ENCODE data around the gene TM9SF3. TPM values are rescaled to one million over a fixed set of nuclear protein-coding genes. Genes with fewer than 3 reads are reported as not detected.
"Not testable (repeated sequence)": the region's sequence is repeated elsewhere in the genome, so short reads cannot be mapped to it uniquely, and the experiment has no call there.

The TM9SF3 gene
- total RNA-seq, 6 experiments from 2014 or later, result 195 to 235 (median 208) TPM

DNA sequence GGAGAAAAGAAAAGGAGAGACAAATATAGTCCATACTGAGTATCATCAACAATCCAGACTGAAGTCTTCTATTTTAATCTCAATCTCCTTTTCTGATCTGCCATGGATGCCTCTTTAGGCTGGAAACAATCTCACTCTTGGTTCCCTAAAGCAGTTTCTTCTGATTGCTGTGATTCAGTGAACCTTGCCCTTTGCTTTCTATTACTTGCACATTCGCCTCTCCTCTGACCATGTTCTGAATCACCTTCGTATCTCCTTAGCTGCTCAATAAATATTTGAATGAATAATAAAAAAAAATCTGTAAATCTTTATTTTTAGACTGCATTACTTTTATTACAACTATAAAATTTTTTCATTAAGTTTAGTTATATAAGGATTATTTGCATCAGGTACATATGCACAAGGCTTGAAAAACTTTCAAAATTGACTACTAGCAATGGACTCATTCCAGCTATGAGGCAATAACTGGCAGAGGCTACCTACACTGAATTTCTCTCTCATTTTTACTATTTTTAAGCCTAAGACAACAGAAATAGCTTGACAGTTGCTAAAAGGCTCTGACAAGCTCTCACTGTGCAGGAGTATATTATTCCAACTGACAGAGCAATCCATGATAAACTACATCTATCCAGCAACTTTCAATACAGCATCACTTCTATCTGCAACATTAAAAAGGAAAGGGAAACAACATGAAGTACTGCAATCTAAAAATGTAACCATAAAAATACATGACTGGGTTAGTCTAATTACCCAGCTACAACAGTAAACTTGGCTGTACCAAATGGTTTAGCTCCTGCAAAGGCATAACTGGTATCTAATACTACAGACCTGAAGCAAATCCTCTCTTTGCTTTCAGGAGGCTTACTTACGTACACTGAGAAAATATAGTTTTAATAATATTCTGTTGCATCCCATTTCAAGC, 25.6 kb downstream of the TM9SF3 start:
- TF ChIP-seq, protein P1, sequence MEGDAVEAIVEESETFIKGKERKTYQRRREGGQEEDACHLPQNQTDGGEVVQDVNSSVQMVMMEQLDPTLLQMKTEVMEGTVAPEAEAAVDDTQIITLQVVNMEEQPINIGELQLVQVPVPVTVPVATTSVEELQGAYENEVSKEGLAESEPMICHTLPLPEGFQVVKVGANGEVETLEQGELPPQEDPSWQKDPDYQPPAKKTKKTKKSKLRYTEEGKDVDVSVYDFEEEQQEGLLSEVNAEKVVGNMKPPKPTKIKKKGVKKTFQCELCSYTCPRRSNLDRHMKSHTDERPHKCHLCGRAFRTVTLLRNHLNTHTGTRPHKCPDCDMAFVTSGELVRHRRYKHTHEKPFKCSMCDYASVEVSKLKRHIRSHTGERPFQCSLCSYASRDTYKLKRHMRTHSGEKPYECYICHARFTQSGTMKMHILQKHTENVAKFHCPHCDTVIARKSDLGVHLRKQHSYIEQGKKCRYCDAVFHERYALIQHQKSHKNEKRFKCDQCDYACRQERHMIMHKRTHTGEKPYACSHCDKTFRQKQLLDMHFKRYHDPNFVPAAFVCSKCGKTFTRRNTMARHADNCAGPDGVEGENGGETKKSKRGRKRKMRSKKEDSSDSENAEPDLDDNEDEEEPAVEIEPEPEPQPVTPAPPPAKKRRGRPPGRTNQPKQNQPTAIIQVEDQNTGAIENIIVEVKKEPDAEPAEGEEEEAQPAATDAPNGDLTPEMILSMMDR (IDR thresholded peaks at IDR 0.05), result no peak
- H3K27me3 Mint-ChIP-seq (ENCODE audit: insufficient read depth), result no peaks in the 10 kb centered on the region
- peaks cover 33% of the 10 kb centered on the region for H3K4me1 Mint-ChIP-seq (ENCODE audit: low read depth)
- H3K9me3 Mint-ChIP-seq, result no peaks in the 10 kb centered on the region
- peak overlapping the region; percentile 40 for H3K27ac Mint-ChIP-seq
- no peak overlapping the region for H3K4me3 Mint-ChIP-seq
- no peak for DNase-seq
- peaks cover 30% of the 10 kb centered on the region for H3K36me3 Mint-ChIP-seq (ENCODE audit: low read depth)

- DNase-seq, result no peak
- Mint-ChIP-seq H3K27me3 (ENCODE audit: insufficient read depth) (no peaks in the 10 kb centered on the region), H3K9me3 (no peaks in the 10 kb centered on the region), H3K4me3 (no peak overlapping the region), H3K36me3 (ENCODE audit: low read depth) (peaks cover 30% of the 10 kb centered on the region), H3K4me1 (ENCODE audit: low read depth) (peaks cover 26% of the 10 kb centered on the region), H3K27ac (peak overlapping the region; percentile 1; the same call in 1 of the 2 replicates)
- TF ChIP-seq, protein P1 (IDR thresholded peaks at IDR 0.05), result no peak
Observed at GRCh38 chr10:96560489-96560888, 26.3 kb downstream of the TM9SF3 start.

- Mint-ChIP-seq H3K9me3 (no peaks in the 10 kb centered on the region), H3K27me3 (ENCODE audit: insufficient read depth) (no peaks in the 10 kb centered on the region), H3K4me1 (ENCODE audit: low read depth) (peaks cover 8% of the 10 kb centered on the region), H3K27ac (no peak overlapping the region), H3K36me3 (ENCODE audit: low read depth) (peaks cover 31% of the 10 kb centered on the region), H3K4me3 (no peak overlapping the region)
- DNase-seq, result peak; percentile 25
- TF ChIP-seq, protein P1 (IDR thresholded peaks at IDR 0.05), result peak; percentile 68
Observed at GRCh38 chr10:96556003-96556402, 30.8 kb downstream of the TM9SF3 start.

DNA sequence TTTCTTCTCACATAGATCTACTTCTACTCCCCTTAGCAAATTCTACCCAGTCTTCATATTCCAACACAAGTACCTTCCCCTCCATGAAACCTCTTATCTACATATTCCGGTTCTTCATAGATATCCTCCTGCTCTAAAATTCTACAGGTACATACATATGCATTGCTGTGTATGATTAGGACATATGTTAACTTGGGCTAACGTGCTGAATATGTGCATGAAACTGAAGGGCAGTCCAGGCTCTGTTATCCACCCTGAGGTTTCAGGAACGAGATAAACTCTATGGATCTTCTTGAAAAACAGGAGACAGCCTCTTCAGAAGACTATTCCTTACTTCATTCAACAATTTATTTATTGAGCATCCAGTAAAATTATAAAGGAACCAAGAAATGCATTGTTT, 31.5 kb downstream of the TM9SF3 start:
- no peaks in the 10 kb centered on the region for H3K9me3 Mint-ChIP-seq
- no peaks in the 10 kb centered on the region for H3K27me3 Mint-ChIP-seq (ENCODE audit: insufficient read depth)
- DNase-seq, result no peak
- no peak overlapping the region for H3K27ac Mint-ChIP-seq
- TF ChIP-seq, protein P1 (IDR thresholded peaks at IDR 0.05), result no peak
- peaks cover 25% of the 10 kb centered on the region for H3K36me3 Mint-ChIP-seq (ENCODE audit: low read depth)
- peaks cover 2% of the 10 kb centered on the region for H3K4me1 Mint-ChIP-seq (ENCODE audit: low read depth)
- H3K4me3 Mint-ChIP-seq, result no peak overlapping the region

- Mint-ChIP-seq H3K9me3 (no peaks in the 10 kb centered on the region), H3K4me3 (no peak overlapping the region), H3K27me3 (ENCODE audit: insufficient read depth) (no peaks in the 10 kb centered on the region), H3K4me1 (ENCODE audit: low read depth) (no peaks in the 10 kb centered on the region), H3K36me3 (ENCODE audit: low read depth) (peaks cover 37% of the 10 kb centered on the region), H3K27ac (0 out of 2 replicates have a peak overlapping the region, but pooled peaks have one; percentile 23)
- DNase-seq, result no peak
- TF ChIP-seq, protein P1 (IDR thresholded peaks at IDR 0.05), result no peak
Observed at GRCh38 chr10:96548589-96548988, 38.2 kb downstream of the TM9SF3 start.

- H3K27ac Mint-ChIP-seq; H3K27me3 Mint-ChIP-seq (ENCODE audit: insufficient read depth); H3K4me3 Mint-ChIP-seq; H3K9me3 Mint-ChIP-seq; H3K4me1 Mint-ChIP-seq (ENCODE audit: low read depth); DNase-seq: not testable (repeated sequence)
- H3K36me3 Mint-ChIP-seq (ENCODE audit: low read depth), result peaks cover 34% of the 10 kb centered on the region
Observed at GRCh38 chr10:96545558-96545957, 41.3 kb downstream of the TM9SF3 start.

Data from HFFc6 (cell line).